ENCODE measurements around the gene AUNIP.

The AUNIP gene

DNA sequence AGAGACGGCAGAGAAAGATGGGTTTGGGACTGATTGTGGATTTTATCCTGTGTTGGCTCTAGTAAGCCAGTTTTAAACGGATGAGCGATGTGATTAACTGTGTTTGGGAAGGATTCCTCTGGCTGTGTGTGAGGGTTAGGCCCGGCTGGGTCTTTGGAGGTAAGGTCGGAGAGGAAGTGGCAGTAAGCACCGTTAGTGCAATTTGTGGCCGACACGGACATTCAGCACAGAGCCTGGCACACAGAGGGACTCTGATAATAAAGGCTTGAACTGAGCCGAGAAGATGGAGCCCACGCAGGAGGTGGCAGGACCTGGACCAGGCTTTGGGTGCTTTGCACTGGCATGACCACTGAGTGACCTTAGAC is 38.2 kb downstream of the AUNIP start:
- no peak for DNase-seq

DNA sequence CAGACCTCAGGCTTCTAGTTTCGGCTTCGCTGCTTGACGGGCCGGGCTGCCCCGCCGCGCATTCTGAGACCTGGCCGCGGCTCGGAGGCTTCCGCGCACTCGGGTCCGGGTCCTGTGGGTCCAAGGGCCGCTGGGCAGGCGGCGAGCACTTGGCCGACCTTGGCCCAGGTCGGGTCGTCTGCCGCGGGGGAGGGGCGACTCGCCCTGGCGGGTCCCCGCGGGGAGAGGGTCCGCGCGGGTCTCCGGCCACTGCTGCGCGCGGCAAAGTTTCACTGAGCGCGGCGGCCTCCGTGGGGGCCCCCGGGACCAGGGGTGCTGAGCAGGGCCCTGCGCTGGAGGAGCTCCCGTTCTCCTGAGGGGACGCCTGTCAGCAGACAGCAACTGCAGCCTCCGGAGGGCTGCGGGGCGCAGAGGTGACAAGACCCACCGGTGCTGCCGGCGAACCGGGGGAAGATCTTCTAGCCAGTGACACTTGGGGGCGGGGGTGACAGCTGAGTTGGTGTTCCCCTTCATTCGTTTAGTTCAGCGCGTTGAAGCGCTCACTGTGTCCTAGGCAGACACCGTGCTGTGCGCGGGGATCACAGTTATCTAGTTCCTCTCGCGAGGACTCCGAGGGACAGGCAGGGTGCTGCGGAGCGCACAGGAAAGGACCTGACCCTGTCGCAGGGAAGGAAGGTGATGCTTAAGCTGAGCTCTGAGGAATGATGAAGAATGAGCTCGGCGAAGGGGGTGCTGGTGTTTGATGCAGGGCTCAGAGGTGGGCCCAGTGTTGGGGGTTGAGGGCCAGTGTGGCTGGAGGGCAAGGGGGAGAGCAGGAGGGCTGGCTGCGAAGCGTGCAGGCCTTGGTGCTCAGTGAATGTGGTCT is 38.8 kb downstream of the AUNIP start:
- peak; percentile 45 for DNase-seq

DNA sequence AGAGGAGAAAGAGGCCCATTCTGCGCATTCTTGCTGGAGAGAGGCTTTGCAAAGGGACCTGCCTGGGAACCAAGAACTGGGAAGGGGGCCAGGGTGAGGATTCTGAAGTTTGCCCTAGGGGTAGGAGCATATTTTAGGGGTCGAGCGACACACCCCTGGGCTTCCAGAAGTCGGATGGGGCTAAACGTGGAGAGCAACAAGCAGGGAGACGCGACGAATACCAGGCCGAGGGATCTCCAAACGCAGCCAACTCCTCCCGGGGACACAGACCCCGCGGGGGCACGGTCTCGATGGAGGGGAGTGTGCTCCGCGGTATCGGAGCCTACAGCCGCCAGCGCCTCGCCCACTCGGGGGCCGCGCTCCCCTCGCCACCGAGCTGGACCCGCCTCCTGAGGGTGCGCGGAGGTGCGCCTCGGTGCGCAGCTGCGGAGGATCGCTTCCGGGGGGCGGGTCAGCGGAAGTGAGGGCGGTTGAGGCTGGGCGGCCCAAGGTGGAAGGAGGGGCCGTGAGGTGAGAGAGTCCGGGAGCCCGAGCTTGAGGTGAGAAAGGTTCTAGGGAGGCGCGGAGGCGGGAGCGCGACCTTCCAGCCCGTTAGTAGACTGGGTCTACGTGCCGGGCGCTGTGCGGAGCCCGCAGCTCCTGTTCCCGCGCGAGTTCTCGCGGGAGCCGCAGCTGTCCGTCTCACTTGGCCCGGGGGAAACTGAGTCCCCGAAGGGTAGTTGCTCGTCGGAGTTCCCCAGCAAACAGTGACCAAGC is 39.6 kb downstream of the AUNIP start, which contains the start of gene MTFR1L:
MTFR1L (plus strand) TSS at position 464 of the 756 bp plus-strand sequence. CDS start 3,151 bp downstream, outside the sequence.
- peak; percentile 64 for DNase-seq

DNA sequence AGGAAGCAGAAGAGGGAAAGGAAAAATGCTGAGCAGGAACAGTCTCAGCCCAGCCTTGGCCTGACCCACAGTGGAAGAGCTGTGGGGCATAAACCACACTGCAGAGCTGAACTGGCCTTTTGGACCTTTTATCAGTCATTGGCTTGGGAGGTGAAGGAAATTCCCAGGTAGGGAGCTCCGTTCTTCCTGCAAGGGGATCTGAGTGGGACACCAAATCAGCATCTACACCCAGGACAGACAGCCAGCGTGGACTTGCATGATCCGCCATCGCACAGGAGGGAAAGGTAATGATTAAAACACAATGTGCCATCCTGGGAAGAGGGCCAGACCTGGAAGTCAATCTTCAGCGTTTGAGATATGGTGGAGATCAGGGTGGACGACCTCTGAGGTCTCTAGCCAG is 40.7 kb downstream of the AUNIP start:
- no peak for DNase-seq

DNA sequence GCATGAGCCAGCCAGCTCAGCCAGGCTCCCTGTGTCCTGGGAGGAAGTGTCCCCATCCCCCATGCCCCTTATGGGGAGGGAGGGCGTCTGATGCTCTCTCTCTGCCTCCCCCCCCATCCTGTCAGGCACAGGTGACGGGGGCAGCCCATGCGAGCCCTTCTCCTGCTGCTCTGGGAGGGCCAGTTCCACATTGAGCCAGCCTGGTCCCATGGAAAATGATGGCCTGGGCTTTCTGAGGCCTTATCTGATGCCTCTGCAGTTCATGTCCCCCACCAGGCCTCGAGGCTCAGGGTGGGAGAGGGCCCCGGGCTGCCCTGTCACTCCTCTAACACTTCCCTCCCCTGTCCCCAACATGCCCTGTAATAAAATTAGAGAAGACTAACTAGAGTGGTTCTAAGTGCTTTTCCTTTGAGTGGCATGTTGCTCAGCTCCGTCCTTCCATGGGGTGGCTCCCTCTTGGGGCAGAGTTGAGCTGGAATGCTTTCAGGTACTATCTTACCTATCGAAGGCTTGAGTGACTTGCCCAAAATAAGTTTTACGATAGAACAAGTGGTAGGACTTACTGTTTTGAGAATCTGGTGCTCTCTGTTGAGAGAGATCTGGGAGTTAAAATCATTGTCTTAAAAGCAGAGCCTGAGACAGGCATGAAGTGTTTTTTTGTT is 41.3 kb downstream of the AUNIP start:
- DNase-seq = no peak

DNA sequence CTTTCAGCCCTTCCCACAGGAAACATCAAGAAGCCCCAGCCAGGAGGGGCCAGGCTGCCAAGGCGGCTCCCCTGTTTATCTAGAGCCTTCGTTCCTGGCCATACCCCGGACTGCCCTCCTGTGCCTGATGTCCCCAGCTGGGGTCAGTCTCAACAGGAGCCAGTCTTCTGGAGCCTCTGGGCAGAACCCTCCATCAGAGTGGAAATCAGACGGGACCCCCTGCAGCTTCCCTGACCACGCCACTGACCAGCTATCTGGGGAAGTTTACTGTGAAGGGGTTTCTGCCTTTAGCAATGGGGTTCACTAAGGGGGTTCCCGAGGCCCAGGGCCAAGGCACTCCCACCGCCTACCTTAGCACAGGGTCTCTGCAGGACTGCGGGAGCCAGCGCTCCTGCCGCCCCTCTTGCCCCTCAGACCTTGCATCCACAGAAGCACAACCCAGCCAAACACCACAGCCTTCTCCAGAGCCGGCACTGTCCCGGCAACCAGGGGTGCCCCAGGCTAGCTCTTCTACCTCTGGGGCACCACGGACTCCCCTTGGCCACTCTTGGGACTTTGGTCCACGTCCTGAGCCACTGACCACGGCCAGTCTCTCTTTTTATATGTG is 43.0 kb downstream of the AUNIP start:
- no peak for DNase-seq

DNA sequence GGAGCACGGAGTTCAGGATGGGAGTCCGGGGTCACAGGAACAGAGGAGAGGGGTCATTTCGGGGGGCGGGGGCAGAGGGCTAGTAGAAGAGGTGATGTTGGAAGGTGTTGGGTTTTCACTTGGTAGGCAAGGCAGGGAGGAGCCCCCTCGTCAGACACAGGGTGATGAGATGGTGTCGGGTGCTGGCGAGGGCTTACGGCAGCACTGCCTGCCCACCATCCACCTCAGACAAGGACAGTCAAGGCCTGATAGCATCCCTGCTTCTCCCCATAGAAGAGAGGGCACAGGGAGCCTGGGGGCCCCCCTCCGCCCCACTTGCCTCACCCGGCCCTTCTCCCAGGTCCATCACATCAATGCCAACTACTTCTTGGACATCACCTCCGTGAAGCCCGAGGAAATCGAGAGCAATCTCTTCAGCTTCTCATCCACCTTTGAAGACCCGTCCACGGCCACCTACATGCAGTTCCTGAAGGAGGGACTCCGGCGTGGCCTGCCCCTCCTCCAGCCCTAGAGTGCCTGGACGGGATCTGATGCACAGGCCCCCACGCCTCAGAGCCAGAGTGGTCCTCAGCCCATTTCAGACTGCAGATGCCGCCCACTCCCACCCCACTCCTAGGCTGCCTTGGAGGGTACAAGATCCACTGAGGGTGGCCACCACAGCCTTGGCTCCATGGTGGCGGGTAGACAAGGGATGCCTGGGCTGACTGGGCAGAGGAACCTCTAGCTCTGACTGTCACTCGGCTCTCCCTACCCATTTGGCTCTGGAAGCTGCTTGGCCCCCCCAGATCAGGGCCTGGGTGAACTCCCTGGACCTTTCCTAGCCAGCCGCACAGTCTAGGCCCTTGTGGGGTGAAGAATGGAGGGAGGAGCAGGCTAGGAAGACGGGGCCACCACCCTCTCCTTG is 43.8 kb downstream of the AUNIP start:
- no peak for DNase-seq

DNA sequence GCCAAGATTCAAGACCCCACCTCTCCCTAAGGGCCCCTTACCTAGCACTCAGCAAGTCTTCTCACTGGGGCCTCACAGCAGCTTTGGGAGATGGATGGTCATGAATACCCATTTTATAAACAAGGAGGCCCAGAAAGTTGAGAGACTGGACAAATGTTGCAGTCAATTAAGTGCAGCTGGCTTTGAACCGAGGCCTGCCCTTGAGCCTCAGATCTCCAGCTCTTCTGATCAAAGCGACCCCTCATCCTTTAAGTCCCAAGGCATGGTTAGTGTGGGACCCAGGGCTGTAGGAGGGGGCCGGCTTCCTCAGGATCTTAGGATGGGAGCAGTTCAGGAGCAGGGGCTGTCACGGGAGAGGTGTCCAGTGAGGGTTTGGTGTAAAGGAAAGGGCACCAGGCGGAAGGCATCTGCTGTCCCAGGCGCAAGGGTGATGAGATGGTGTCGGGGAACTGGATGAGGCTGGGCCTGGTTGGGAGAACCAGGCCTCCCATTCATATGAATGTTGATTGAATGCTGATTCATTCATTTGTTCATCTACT is 44.6 kb downstream of the AUNIP start:
- no peak for DNase-seq

DNA sequence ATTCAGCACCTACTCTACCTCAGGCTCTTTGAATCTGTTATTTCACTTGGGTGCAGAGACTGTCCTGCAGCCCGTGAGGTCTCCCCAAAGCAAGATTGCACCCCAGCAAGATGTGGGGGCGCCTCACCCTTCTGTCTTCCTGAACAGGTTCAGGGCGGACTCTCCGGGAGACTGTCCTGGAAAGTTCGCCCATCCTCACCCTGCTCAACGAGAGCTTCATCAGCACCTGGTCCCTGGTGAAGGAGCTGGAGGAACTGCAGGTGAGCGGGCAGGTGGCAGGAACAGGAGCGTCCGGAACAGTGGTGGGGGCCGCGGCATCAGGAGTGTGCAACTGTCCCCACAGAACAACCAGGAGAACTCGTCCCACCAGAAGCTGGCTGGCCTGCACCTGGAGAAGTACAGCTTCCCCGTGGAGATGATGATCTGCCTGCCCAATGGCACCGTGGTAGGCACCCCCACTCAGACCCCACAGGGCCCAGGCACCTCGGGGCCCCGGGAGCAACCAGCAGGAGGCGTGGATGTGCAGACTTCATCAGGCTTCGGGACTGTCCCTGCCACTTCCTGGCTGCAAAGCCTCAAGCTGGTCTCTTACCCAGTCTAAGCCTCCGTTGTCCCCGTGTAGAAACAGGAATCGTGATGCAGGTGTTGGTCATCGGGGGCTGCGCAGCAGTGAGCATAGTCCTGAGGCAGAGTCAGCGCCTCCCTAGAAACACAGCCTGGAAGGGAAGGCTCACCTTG is 45.4 kb downstream of the AUNIP start:
- DNase-seq = no peak

DNA sequence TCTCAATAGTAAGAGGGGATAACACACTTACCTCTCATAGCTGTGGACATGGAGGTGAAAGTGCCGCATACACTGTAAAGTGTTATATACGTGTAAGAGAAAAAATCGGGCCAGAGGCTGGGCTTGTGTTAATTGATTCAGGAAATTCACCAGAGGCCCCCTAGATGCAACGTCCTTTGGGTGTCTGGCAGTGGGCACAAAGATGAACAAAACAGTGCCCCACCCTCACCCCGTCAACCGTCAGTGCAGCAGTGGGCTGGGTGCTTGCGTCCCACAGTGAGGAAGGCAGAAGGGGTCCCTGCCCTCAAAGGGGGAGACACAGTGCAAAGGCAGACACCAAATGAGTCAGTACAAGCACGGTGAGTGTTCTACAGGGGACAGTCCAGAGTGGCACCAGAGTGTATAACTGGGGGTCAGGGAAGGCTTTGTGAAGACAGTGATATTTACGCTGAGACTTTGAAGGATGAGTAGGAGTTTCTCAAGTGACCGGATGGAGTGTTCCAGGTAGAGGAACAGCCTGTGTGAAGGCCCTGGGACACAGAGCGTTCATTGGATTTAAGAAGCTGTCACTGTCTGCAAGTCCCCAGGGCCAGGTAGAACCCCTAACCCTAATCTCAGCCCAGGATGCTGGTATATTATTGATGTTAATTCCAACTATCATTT is 46.1 kb downstream of the AUNIP start:
- no peak for DNase-seq

DNA sequence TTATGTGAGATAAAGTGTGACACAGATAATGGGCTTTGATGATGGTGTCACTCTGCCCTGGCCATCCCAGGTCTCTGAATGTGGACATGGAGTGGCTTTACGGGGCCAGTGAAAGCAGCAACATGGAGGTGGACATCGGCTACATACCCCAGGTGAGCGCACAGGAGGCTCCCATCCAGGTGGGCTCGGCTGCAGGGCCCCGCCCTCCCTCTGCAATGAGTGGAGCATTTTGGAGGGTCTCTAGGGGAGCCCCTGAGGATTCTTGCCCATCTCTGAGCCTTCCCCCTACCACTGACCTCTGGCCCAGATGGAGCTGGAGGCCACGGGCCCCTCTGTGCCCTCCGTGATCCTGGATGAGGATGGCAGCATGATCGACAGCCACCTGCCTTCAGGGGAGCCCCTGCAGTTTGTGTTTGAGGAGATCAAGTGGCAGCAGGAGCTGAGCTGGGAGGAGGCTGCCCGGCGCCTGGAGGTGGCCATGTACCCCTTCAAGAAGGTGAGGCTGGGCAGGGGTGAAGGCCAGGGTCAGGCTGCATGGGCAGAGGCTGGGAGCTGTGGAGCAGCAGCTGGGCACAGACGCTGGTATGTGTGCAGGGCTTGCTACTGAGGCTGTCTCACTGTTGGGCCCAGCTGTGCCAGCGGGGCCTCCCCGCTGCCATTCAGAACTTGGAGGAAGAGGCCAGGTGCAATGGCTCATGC is 47.7 kb downstream of the AUNIP start:
- DNase-seq = no peak

DNA sequence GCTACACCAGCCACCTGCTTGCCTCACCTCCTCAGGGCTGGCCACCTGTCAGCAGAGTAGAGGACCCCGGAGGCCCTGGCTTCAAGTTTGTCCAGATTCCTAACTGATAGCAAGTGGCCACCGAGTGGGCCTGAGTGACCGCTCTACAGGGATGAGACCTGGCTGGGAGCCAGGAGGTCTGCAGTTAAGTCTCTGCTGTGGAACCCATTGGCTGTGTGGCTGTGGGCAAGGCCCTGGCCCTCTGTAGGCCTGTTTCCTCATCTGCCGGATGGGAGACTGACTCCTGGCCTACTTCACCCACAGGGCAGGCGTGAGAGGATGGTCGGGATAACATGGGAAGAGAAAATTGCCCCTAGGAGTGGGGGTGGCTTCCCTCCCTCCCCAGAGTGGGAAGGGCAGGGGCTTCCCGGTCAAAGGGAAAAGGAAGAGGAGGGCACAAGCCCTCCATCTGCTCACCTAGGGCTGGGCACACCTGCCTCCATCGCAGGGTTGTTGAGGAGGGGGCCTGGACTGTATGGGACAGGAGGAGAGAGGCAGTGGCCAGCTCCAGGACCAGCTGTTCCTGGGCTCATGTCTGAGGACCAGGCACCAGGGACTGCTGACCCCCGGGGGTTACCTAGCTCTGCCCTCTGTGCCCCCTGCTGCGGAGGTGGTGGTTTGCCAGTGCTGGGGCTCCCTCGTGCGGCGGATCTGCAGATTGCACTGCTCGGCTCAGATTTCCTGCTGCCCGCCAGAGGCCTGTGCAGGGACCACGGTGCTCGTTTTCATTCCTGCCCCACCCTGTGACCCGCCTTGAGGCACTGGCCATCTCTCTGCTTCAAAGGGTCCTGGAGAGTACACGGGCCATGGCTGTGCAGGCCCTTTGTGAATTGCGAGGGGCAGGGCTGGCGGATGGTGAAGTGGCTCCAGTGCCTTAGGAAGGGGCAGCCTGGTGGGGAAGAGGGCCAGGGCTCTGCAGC is 48.6 kb downstream of the AUNIP start:
- DNase-seq = peak; percentile 75

DNA sequence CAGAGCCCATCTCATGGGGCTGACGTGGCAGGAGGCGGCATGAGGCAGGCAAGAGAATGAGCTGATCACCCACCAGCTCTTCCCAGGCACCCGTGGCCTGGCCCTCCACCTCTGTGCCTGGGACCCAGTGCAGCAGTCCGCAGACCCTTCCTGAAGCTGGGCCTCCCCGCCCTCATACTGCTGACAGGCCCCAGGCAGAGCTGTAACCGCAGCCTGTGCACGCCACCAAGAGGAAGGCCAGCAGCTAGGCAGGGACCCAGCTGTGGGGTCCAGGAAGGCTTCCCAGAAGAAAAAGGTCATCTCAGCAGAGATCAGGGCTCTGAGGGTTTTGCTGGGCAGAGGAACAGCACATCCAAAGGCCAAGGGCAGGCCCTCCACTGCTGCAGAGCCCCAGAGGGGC is 49.3 kb downstream of the AUNIP start:
- no peak for DNase-seq

DNA sequence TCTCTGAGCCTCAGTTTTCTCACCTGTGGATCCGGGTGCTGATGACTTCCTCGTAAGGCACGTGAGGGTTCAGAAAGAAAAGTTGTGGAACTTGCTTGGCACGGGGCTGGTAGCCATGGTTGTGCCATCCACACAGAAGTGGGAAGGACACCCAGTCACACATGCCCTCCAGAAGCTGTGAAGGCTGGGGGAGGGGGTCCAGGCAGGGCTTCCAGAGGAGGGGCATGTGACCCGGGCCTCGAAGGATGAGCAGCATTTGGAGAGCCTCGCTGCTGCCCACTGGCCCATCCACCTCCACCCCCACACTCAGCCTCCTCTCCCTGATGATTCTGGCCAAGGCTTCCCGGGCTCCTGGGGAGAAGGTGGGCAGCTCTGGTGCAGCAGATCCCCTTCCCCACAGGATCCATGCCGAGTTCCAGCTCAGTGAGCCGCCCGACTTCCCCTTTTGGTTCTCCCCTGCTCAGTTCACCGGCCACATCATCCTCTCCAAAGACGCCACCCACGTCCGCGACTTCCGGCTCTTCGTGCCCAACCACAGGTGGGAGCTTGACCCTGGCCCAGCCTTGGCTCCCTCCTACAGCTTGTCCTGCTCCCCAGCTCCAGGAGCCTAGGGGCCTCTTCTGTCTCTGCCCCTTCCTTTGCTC is 49.9 kb downstream of the AUNIP start:
- no peak for DNase-seq

DNA sequence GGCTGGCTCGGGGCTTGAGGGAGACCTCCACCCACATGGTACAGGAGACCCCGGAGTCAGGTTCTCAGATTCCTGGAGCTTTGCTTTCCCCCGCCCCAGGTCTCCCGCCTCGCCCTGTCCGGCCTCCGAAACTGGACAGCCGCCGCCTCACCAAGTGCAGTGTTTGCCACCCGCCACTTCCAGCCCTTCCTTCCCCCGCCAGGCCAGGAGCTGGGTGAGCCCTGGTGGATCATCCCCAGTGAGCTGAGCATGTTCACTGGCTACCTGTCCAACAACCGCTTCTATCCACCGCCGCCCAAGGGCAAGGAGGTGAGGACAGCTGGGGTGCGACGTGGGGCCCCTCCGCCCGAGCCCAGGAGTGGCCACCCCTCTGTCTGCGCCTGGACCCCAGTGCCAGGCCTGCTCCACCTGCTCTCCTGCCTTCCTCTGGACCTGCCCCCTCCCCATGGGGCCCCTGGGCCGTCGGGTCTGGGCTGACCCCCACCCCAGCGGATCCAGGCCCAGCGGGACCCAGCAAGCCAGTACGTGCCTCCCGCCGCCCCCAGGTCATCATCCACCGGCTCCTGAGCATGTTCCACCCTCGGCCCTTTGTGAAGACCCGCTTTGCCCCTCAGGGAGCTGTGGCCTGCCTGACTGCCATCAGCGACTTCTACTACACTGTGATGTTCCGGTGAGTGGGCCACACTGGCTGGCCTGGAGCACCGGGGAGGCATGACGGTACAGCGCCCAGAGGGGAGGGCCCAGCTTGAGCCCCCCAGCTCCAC is 50.6 kb downstream of the AUNIP start:
- DNase-seq = no peak

DNA sequence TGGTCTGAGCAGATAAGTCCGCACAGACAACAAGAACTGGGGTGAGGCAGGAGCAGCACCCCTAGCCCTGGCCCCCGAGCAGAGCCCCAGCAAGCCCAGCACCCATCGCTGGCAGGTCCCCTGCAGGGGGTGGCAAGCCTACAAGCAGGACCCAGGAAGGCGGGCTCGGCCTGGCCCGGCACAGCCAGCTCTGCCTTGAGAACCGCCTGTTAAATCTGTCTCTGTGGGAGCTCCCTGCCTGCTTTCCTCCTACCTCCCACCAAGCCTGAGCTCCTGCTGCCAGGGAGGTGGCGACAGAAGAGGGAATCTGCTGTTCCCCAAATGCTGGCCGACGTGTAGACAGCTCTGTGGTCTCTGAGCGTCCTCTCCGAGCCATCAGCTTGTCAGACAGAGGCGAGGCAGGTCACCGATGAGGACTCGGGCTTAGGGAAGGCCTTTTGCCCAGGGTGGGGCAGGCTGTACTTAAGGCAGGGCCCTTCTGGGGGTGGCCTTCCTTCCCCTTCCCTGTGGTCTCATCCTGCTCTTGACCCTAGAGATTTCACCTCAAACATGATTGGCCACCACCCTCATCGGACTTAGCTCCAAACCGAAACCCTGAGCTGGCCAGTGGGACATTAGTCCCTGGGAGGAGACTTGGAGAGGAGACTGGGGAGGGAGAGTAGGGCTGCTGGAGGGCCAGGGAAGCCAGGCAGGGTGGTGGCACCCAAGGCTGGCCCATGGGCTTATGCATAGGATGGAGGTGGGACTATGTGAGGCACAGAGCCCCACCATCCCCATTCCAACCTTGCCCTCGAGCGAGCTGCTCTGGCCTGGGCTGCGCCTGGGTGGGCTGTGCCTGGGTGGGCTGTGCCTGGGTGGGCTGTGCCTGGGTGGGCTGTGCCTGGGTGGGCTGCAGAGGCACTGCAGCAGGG is 51.5 kb downstream of the AUNIP start:
- DNase-seq = no peak

Measured in COR-L47 (cell line).